Osteoblast (primary cell): ENCODE results near the gene DUSP22. TPM values are rescaled to one million over a fixed set of nuclear protein-coding genes. Genes with fewer than 3 reads are reported as not detected.

ENCODE experiments used
- DNase-seq: peaks from one replicate; pipeline ENCODE4 v3.0.0; 2011; ENCODE audit warnings: low spot score, mixed read lengths; ENCODE audit not compliant: insufficient read length; ENCODE audit errors: missing footprints
- H2AFZ ChIP-seq: 2 replicates; pipeline ENCODE4 v1.6.0; 2011; ENCODE audit warnings: mild to moderate bottlenecking, low read length
- H3K27ac ChIP-seq: 2 replicates; pipeline ENCODE4 v1.5.1; 2011; ENCODE audit warnings: mild to moderate bottlenecking, low read depth, low read length, moderate library complexity
- H3K27me3 ChIP-seq: 2 replicates; pipeline ENCODE4 v1.6.0; 2012; ENCODE audit warnings: mild to moderate bottlenecking, control low read depth, inconsistent platforms, low read length, moderate library complexity; ENCODE audit not compliant: insufficient read depth
- H3K36me3 ChIP-seq: 2 replicates; pipeline ENCODE4 v1.5.1; 2011; ENCODE audit warnings: mild to moderate bottlenecking, low read length, control low read depth, moderate library complexity; ENCODE audit not compliant: insufficient read depth
- H3K4me1 ChIP-seq: 2 replicates; pipeline ENCODE4 v1.5.1; 2011; ENCODE audit warnings: mild to moderate bottlenecking, low read length, control low read depth, moderate library complexity; ENCODE audit not compliant: insufficient read depth
- H3K4me2 ChIP-seq: 2 replicates; pipeline ENCODE4 v1.6.0; 2011; ENCODE audit warnings: mild to moderate bottlenecking, low read length; ENCODE audit not compliant: insufficient read depth
- H3K4me3 ChIP-seq: fragments of 200-600 bp; sonication (generic); 3 replicates; pipeline ENCODE4 v1.5.1; 2012; ENCODE audit warnings: mild to moderate bottlenecking, low read length, inconsistent platforms; ENCODE audit not compliant: insufficient read depth
- H3K79me2 ChIP-seq: 2 replicates; pipeline ENCODE4 v1.6.0; 2012; ENCODE audit warnings: mild to moderate bottlenecking, low read length, control low read depth, inconsistent platforms; ENCODE audit not compliant: insufficient read depth
- H3K9me3 ChIP-seq: 2 replicates; pipeline ENCODE4 v1.5.1; 2011; ENCODE audit warnings: low read depth, low read length, control low read depth
- H4K20me1 ChIP-seq: 2 replicates; pipeline ENCODE4 v1.6.0; 2012; ENCODE audit warnings: mild to moderate bottlenecking, low read length, control low read depth; ENCODE audit not compliant: insufficient read depth
- CTCF ChIP-seq: IDR thresholded peaks from 2 replicates; pipeline ENCODE4 v1.5.1; 2011; ENCODE audit warnings: mild to moderate bottlenecking, low read depth, low read length, moderate library complexity; ENCODE audit errors: extremely low read depth
- total RNA-seq: library from RNA; depleted of rRNA; stranded (reverse); fragments of >200 nt; gene quantifications from 2 replicates; pipeline ENCODE4 v1.2.3, GENCODE V29; 2012

Gene DUSP22
- total RNA-seq, 1 donor: 18.1 TPM

- H3K4me3 ChIP-seq: no peak overlapping the region
- no peaks in the 10 kb centered on the region for H3K4me1 ChIP-seq
- H2AFZ ChIP-seq: no peak overlapping the region
- no peaks in the 10 kb centered on the region for H3K79me2 ChIP-seq
- no peak overlapping the region for H3K27ac ChIP-seq
- H3K27me3 ChIP-seq: peaks cover 60% of the 10 kb centered on the region
- no peaks in the 10 kb centered on the region for H3K9me3 ChIP-seq
- no peak for TF ChIP-seq CTCF
- DNase-seq: peak; percentile 54
- no peaks in the 10 kb centered on the region for H3K36me3 ChIP-seq
- no peak overlapping the region for H3K4me2 ChIP-seq
- H4K20me1 ChIP-seq: no peaks in the 10 kb centered on the region
Measured at GRCh38 chr6:397056-397455, 104.8 kb downstream of the DUSP22 start.

- Histone ChIP-seq H3K36me3 (no peaks in the 10 kb centered on the region), H3K4me2 (no peak overlapping the region), H3K79me2 (no peaks in the 10 kb centered on the region), H2AFZ (no peak overlapping the region), H3K27ac (no peak overlapping the region), H3K9me3 (no peaks in the 10 kb centered on the region), H3K4me3 (no peak overlapping the region), H3K27me3 (peaks cover 55% of the 10 kb centered on the region), H3K4me1 (no peaks in the 10 kb centered on the region), H4K20me1 (no peaks in the 10 kb centered on the region)
- no peak for TF ChIP-seq CTCF
- DNase-seq: peak; percentile 39
Measured at GRCh38 chr6:397604-398003, 105.3 kb downstream of the DUSP22 start.

- DNase-seq: peak; percentile 19
- Histone ChIP-seq H3K4me2 (no peak overlapping the region), H3K79me2 (no peaks in the 10 kb centered on the region), H3K9me3 (no peaks in the 10 kb centered on the region), H2AFZ (no peak overlapping the region), H3K4me1 (no peaks in the 10 kb centered on the region), H3K36me3 (no peaks in the 10 kb centered on the region), H4K20me1 (no peaks in the 10 kb centered on the region), H3K27me3 (peaks cover 50% of the 10 kb centered on the region), H3K4me3 (no peak overlapping the region), H3K27ac (no peak overlapping the region)
- no peak for TF ChIP-seq CTCF
Measured at GRCh38 chr6:398065-398464, 105.8 kb downstream of the DUSP22 start.

GRCh38 chr6:398558-399078, 106.3 kb downstream of the DUSP22 start:
- H3K27me3 ChIP-seq: peaks cover 48% of the 10 kb centered on the region
- H3K4me2 ChIP-seq: no peak overlapping the region
- no peaks in the 10 kb centered on the region for H3K79me2 ChIP-seq
- H4K20me1 ChIP-seq: no peaks in the 10 kb centered on the region
- H2AFZ ChIP-seq: no peak overlapping the region
- H3K9me3 ChIP-seq: no peaks in the 10 kb centered on the region
- TF ChIP-seq CTCF: no peak
- H3K27ac ChIP-seq: no peak overlapping the region
- no peaks in the 10 kb centered on the region for H3K36me3 ChIP-seq
- H3K4me3 ChIP-seq: no peak overlapping the region
- no peaks in the 10 kb centered on the region for H3K4me1 ChIP-seq
- DNase-seq: peak; percentile 55
